MM.1S (cell line): ENCODE data around the gene TOE1.
"Not testable (repeated sequence)": the region's sequence is repeated elsewhere in the genome, so short reads cannot be mapped to it uniquely, and the experiment has no call there.

ENCODE experiments used
- DNase-seq: peaks from one replicate; pipeline ENCODE4 v3.0.0-alpha.2; 2015
- H2AFZ ChIP-seq: fragments of 300-600 bp; sonication (generic); 2 replicates; pipeline ENCODE4 v1.6.0; 2016; ENCODE audit warnings: antibody characterized with exemption, low read length
- H3F3A ChIP-seq: fragments of 300-600 bp; sonication (generic); 2 replicates; pipeline ENCODE4 v1.6.1; 2016; ENCODE audit warnings: mild to moderate bottlenecking, antibody characterized with exemption, low read length, moderate library complexity, mixed read lengths; ENCODE audit not compliant: insufficient read depth
- H3K27ac ChIP-seq: fragments of 300-600 bp; sonication (generic); 2 replicates; pipeline ENCODE4 v1.5.1; 2016; ENCODE audit warnings: mild to moderate bottlenecking, low read length
- H3K27me3 ChIP-seq: fragments of 300-600 bp; sonication (generic); replicated peaks from 2 replicates; pipeline ENCODE4 v1.6.0; 2016; ENCODE audit warnings: low read length; ENCODE audit not compliant: insufficient read depth
- H3K36me3 ChIP-seq: fragments of 300-600 bp; sonication (generic); replicated peaks from 2 replicates; pipeline ENCODE4 v1.6.1; 2016; ENCODE audit warnings: mild to moderate bottlenecking, low read length, mixed read lengths; ENCODE audit not compliant: insufficient read depth
- H3K4me1 ChIP-seq: fragments of 300-600 bp; sonication (generic); 2 replicates; pipeline ENCODE4 v1.6.1; 2016; ENCODE audit warnings: low read length, mixed read lengths
- H3K4me2 ChIP-seq: fragments of 300-600 bp; sonication (generic); 2 replicates; pipeline ENCODE4 v1.6.0; 2016; ENCODE audit warnings: low read depth, low read length
- H3K4me3 ChIP-seq: fragments of 300-600 bp; sonication (generic); 2 replicates; pipeline ENCODE4 v1.5.1; 2016; ENCODE audit warnings: low read length, mixed read lengths
- H3K79me2 ChIP-seq: fragments of 300-600 bp; sonication (generic); 2 replicates; pipeline ENCODE4 v1.6.1; 2016; ENCODE audit warnings: mixed run types, low read length, mixed read lengths
- H3K9ac ChIP-seq: fragments of 300-600 bp; sonication (generic); 2 replicates; pipeline ENCODE4 v1.6.1; 2016; ENCODE audit warnings: low read length, mixed read lengths
- H3K9me2 ChIP-seq: fragments of 300-600 bp; sonication (generic); replicated peaks from 2 replicates; pipeline ENCODE4 v1.6.1; 2016; ENCODE audit warnings: mild to moderate bottlenecking, low read length, mixed read lengths; ENCODE audit not compliant: insufficient read depth
- H3K9me3 ChIP-seq: fragments of 300-600 bp; sonication (generic); replicated peaks from 2 replicates; pipeline ENCODE4 v1.6.1; 2016; ENCODE audit warnings: mild to moderate bottlenecking, low read length, mixed read lengths; ENCODE audit not compliant: insufficient read depth
- H4K20me1 ChIP-seq: fragments of 300-600 bp; sonication (generic); 2 replicates; pipeline ENCODE4 v1.6.1; 2016; ENCODE audit warnings: mild to moderate bottlenecking, low read length, moderate library complexity, mixed read lengths; ENCODE audit not compliant: insufficient read depth
- EZH2 ChIP-seq: fragments of 300-600 bp; sonication (generic); optimal IDR thresholded peaks from 2 replicates; pipeline ENCODE3; 2017; ENCODE audit warnings: low read depth, mild to moderate bottlenecking, antibody characterized with exemption, low read length, mixed read lengths
- EZH2phosphoT487 ChIP-seq: fragments of 300-600 bp; sonication (generic); IDR thresholded peaks from 2 replicates; pipeline ENCODE4 v1.6.1; 2018; ENCODE audit warnings: antibody characterized with exemption, low read length
- TF ChIP-seq, protein P1 (sequence below): fragments of 300-600 bp; sonication (generic); IDR thresholded peaks from 2 replicates; pipeline ENCODE4 v1.5.1; 2016; ENCODE audit warnings: antibody characterized with exemption, low read length, mixed read lengths

Gene TOE1

DNA sequence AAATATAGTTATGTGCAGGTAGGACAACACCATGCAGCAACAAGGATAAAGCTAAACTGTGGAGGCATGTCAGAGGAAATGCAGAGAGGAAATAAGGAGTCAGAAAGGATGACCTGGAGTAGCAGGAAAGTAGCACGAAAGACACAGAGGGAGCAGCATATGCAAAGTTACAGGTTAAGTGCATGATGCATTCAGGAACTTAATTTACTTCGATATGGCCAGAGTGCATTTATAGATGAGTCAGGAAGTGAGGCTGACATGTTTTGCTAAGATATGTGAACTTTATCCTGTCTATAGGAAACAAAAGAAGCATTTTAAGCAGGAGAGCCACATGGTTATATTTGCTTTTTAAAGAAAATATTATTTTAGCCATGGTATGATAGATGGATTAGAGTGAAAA lies 15.7 kb downstream of the TOE1 start:
- no peak overlapping the region for H3K9ac ChIP-seq
- no peaks in the 10 kb centered on the region for H4K20me1 ChIP-seq
- H3K4me1 ChIP-seq, result peaks cover 9% of the 10 kb centered on the region; the same call in 1 of the 2 replicates
- no peaks in the 10 kb centered on the region for H3K79me2 ChIP-seq
- TF ChIP-seq EZH2 (no peak), EZH2phosphoT487 (no peak)
- TF ChIP-seq, protein P1, sequence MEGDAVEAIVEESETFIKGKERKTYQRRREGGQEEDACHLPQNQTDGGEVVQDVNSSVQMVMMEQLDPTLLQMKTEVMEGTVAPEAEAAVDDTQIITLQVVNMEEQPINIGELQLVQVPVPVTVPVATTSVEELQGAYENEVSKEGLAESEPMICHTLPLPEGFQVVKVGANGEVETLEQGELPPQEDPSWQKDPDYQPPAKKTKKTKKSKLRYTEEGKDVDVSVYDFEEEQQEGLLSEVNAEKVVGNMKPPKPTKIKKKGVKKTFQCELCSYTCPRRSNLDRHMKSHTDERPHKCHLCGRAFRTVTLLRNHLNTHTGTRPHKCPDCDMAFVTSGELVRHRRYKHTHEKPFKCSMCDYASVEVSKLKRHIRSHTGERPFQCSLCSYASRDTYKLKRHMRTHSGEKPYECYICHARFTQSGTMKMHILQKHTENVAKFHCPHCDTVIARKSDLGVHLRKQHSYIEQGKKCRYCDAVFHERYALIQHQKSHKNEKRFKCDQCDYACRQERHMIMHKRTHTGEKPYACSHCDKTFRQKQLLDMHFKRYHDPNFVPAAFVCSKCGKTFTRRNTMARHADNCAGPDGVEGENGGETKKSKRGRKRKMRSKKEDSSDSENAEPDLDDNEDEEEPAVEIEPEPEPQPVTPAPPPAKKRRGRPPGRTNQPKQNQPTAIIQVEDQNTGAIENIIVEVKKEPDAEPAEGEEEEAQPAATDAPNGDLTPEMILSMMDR, result no peak
- no peaks in the 10 kb centered on the region for H3K27me3 ChIP-seq
- H3K4me3 ChIP-seq, result no peak overlapping the region
- no peaks in the 10 kb centered on the region for H3K9me2 ChIP-seq
- DNase-seq, result no peak
- H3K4me2 ChIP-seq, result no peak overlapping the region
- no peaks in the 10 kb centered on the region for H3K36me3 ChIP-seq
- H2AFZ ChIP-seq, result no peak overlapping the region
- H3K27ac ChIP-seq, result no peak overlapping the region
- peaks cover 12% of the 10 kb centered on the region for H3F3A ChIP-seq
- no peaks in the 10 kb centered on the region for H3K9me3 ChIP-seq

DNA sequence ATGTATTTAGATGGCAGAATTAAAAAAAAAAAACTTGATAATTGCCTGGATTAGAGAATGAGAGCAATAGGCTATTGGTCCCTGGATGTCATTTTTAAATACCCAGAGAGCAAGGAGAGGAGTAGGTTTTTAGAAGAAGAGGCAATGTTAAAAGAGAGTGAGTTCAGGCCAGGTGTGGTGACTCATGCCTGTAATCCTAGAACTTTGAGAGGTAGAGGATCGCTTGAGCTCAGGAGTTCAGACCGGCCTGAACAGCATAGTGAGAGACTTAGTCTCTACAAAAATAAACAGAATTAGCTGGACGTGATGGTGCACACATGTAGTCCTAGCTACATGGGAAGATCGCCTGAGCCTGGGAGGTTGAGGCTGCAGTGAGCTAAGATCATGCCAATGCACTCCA lies 16.2 kb downstream of the TOE1 start:
- no peak overlapping the region for H3K27ac ChIP-seq
- H3K4me1 ChIP-seq, result peaks cover 10% of the 10 kb centered on the region; the same call in 1 of the 2 replicates
- H3K36me3 ChIP-seq, result no peaks in the 10 kb centered on the region
- no peaks in the 10 kb centered on the region for H3K27me3 ChIP-seq
- H3K9me3 ChIP-seq, result no peaks in the 10 kb centered on the region
- TF ChIP-seq, protein P1, result no peak
- TF ChIP-seq EZH2phosphoT487 (no peak), EZH2 (no peak)
- H3F3A ChIP-seq, result peaks cover 12% of the 10 kb centered on the region
- H3K9me2 ChIP-seq, result no peaks in the 10 kb centered on the region
- no peaks in the 10 kb centered on the region for H4K20me1 ChIP-seq
- H3K79me2 ChIP-seq, result no peaks in the 10 kb centered on the region
- H3K4me2 ChIP-seq, result no peak overlapping the region
- H2AFZ ChIP-seq, result no peak overlapping the region
- no peak overlapping the region for H3K4me3 ChIP-seq
- DNase-seq, result no peak
- no peak overlapping the region for H3K9ac ChIP-seq

DNA sequence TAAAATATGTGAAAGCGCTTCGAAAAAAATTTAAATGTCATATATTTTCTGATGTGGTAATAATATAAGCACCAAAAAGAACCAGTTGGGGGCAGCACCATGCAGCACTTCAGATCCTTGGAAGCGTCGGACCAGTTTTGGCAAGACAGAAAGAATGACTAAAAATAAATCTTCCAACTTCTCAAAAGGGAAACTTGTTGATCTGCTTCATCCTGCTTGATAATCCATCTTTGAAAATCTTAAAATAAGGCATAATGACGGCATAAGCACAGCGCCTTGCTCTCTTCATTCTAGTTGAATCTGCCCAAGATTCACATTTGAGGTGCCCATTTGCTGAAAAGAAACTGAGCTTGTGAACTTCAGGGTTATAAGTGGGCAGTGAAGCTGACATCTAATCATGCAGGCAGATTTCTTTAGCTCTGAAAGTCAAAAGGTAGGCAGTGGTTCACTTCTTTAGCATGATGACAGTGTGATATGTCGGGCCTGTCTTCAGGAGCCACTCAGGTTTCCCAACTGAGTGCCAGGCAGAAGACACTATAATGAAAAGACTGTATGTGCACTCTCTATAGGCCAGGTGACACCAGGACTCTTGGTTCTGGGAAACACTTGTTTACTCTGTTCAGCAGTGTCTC lies 20.0 kb downstream of the TOE1 start:
- no peak overlapping the region; the same call in 1 of the 2 replicates for H3K9ac ChIP-seq
- TF ChIP-seq, protein P1, result peak; percentile 63
- TF ChIP-seq EZH2, result no peak
- H3K79me2 ChIP-seq, result no peaks in the 10 kb centered on the region
- H3K4me1 ChIP-seq, result peaks cover 13% of the 10 kb centered on the region; the same call in 1 of the 2 replicates
- DNase-seq, result peak; percentile 65
- no peaks in the 10 kb centered on the region for H3K27me3 ChIP-seq
- H3K4me2 ChIP-seq, result peak overlapping the region; percentile 56
- H3K9me3 ChIP-seq, result no peaks in the 10 kb centered on the region
- H3F3A ChIP-seq, result peaks cover 12% of the 10 kb centered on the region
- no peaks in the 10 kb centered on the region for H4K20me1 ChIP-seq
- peak overlapping the region; percentile 61 for H2AFZ ChIP-seq
- H3K36me3 ChIP-seq, result no peaks in the 10 kb centered on the region
- peak overlapping the region; percentile 12; the same call in 1 of the 2 replicates for H3K27ac ChIP-seq
- H3K4me3 ChIP-seq, result 0 out of 2 replicates have a peak overlapping the region, but pooled peaks have one; percentile 29
- no peaks in the 10 kb centered on the region for H3K9me2 ChIP-seq

DNA sequence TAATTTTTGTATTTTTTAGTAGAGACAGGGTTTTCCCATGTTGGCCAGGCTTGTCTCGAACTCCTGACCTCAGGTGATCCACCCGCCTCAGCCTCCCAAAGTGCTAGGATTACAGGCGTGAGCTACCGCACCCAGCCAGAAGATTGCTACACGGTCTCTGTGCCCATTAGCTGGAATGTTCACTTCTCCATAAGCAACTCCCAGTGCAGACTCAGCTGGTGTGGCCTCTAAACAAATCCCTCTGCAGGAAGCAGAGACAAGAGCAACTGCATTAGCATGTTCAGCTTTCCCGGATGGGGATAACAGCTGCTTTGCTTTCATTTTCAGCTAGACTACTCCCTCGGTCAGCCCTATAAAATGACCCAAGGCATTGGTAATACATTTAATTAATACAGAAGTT lies 21.0 kb downstream of the TOE1 start:
- peak overlapping the region; percentile 15 for H2AFZ ChIP-seq
- H3K79me2 ChIP-seq, H3K27ac ChIP-seq, H3K36me3 ChIP-seq, H4K20me1 ChIP-seq, H3K9ac ChIP-seq, H3K9me2 ChIP-seq, H3K27me3 ChIP-seq, H3K9me3 ChIP-seq: not testable (repeated sequence)
- peaks cover 12% of the 10 kb centered on the region for H3F3A ChIP-seq
- H3K4me2 ChIP-seq, result peak overlapping the region; percentile 55
- H3K4me1 ChIP-seq, result peaks cover 13% of the 10 kb centered on the region; the same call in 1 of the 2 replicates
- H3K4me3 ChIP-seq, result peak overlapping the region; percentile 31; the same call in 1 of the 2 replicates
- peak; percentile 73 for DNase-seq
